H9 (cell line): Measurements from ENCODE around the gene STAB1. TPM values are rescaled to one million over a fixed set of nuclear protein-coding genes. Genes with fewer than 3 reads are reported as not detected.

ENCODE experiments used
- DNase-seq: peaks from one replicate; pipeline ENCODE4 v3.0.0-alpha.2; 2017
- H2AFZ ChIP-seq: one replicate; pipeline ENCODE4 v1.6.1; 2013; ENCODE audit warnings: mild to moderate bottlenecking, low read length, control low read depth, moderate library complexity
- H2AK5ac ChIP-seq: 2 replicates; pipeline ENCODE4 v1.6.1; 2013; ENCODE audit warnings: low read length, control low read depth, mixed read lengths; ENCODE audit not compliant: insufficient read length
- H2BK120ac ChIP-seq: one replicate; pipeline ENCODE4 v1.6.1; 2013; ENCODE audit warnings: low read depth, mild to moderate bottlenecking, low read length, control low read depth, inconsistent platforms; ENCODE audit not compliant: poor library complexity, severe bottlenecking
- H2BK12ac ChIP-seq: 2 replicates; pipeline ENCODE4 v1.6.1; 2013; ENCODE audit warnings: low read length, control low read depth, mixed read lengths, low read depth; ENCODE audit not compliant: insufficient read length
- H2BK15ac ChIP-seq: 2 replicates; pipeline ENCODE4 v1.6.1; 2013; ENCODE audit warnings: low read depth, low read length, control low read depth
- H2BK20ac ChIP-seq: one replicate; pipeline ENCODE4 v1.6.1; 2013; ENCODE audit warnings: low read depth, mild to moderate bottlenecking, low read length, control low read depth, inconsistent platforms; ENCODE audit not compliant: poor library complexity, severe bottlenecking
- H2BK5ac ChIP-seq: 2 replicates; pipeline ENCODE4 v1.6.1; 2013; ENCODE audit warnings: low read length, control low read depth, mixed read lengths; ENCODE audit not compliant: insufficient read length
- H3K14ac ChIP-seq: 2 replicates; pipeline ENCODE4 v1.6.1; 2013; ENCODE audit warnings: low read length, control low read depth; ENCODE audit not compliant: insufficient read depth
- H3K18ac ChIP-seq: 2 replicates; pipeline ENCODE4 v1.6.1; 2013; ENCODE audit warnings: low read depth, mild to moderate bottlenecking, mixed read lengths, low read length, control low read depth; ENCODE audit not compliant: insufficient read length
- H3K23ac ChIP-seq: 2 replicates; pipeline ENCODE4 v1.6.1; 2013; ENCODE audit warnings: low read length, control low read depth, mixed read lengths, low read depth; ENCODE audit not compliant: insufficient read length
- H3K23me2 ChIP-seq: 2 replicates; pipeline ENCODE4 v1.6.1; 2013; ENCODE audit warnings: low read depth, mild to moderate bottlenecking, mixed read lengths, low read length, control low read depth; ENCODE audit not compliant: insufficient read length, poor library complexity, severe bottlenecking
- H3K27ac ChIP-seq: 2 replicates; pipeline ENCODE4 v1.5.1; 2013; ENCODE audit warnings: low read length, control low read depth, mixed read lengths, low read depth; ENCODE audit not compliant: insufficient read length
- H3K27me3 ChIP-seq: 2 replicates; pipeline ENCODE4 v1.6.1; 2013; ENCODE audit warnings: low read length, control low read depth, inconsistent platforms; ENCODE audit not compliant: insufficient read depth
- H3K4ac ChIP-seq: 2 replicates; pipeline ENCODE4 v1.6.1; 2013; ENCODE audit warnings: low read depth, mild to moderate bottlenecking, control low read depth, inconsistent platforms, low read length, moderate library complexity
- H3K4me1 ChIP-seq: 2 replicates; pipeline ENCODE4 v1.6.1; 2013; ENCODE audit warnings: low read length, control low read depth, inconsistent platforms; ENCODE audit not compliant: insufficient read depth
- H3K4me2 ChIP-seq: 2 replicates; pipeline ENCODE4 v1.6.1; 2013; ENCODE audit warnings: low read length, control low read depth, mixed read lengths; ENCODE audit not compliant: insufficient read length, insufficient read depth
- H3K56ac ChIP-seq: 2 replicates; pipeline ENCODE4 v1.6.1; 2013; ENCODE audit warnings: low read depth, mild to moderate bottlenecking, mixed read lengths, low read length, control low read depth; ENCODE audit not compliant: insufficient read length
- H3K79me1 ChIP-seq: 2 replicates; pipeline ENCODE4 v1.6.1; 2013; ENCODE audit warnings: low read depth, mild to moderate bottlenecking, moderate library complexity, low read length, control low read depth, inconsistent platforms; ENCODE audit not compliant: insufficient read depth, poor library complexity, severe bottlenecking
- H3K79me2 ChIP-seq: 2 replicates; pipeline ENCODE4 v1.6.1; 2013; ENCODE audit warnings: low read length, control low read depth, inconsistent platforms; ENCODE audit not compliant: insufficient read depth
- H3K9ac ChIP-seq: 2 replicates; pipeline ENCODE4 v1.6.1; 2013; ENCODE audit warnings: low read length, control low read depth, mixed read lengths; ENCODE audit not compliant: insufficient read length; ENCODE audit errors: extremely low read depth
- H3K9me3 ChIP-seq: one replicate; pipeline ENCODE4 v1.6.1; 2013; ENCODE audit warnings: low read depth, low read length, inconsistent platforms; ENCODE audit not compliant: control insufficient read depth
- H3T11ph ChIP-seq: one replicate; pipeline ENCODE4 v1.6.1; 2013; ENCODE audit warnings: mild to moderate bottlenecking, low read length, control low read depth, inconsistent platforms
- H4K20me1 ChIP-seq: one replicate; pipeline ENCODE4 v1.6.1; 2013; ENCODE audit not compliant: control insufficient read depth, insufficient read length, insufficient read depth
- H4K5ac ChIP-seq: 2 replicates; pipeline ENCODE4 v1.6.1; 2013; ENCODE audit warnings: low read depth, mild to moderate bottlenecking, mixed read lengths, low read length, control low read depth; ENCODE audit not compliant: insufficient read length
- H4K8ac ChIP-seq: replicated peaks from 2 replicates; pipeline ENCODE4 v1.6.1; 2013; ENCODE audit warnings: low read length, control low read depth, mixed read lengths, low read depth; ENCODE audit not compliant: insufficient read length
- H4K91ac ChIP-seq: 2 replicates; pipeline ENCODE4 v1.6.1; 2013; ENCODE audit warnings: low read depth, mild to moderate bottlenecking, moderate library complexity, mixed read lengths, low read length, control low read depth; ENCODE audit not compliant: insufficient read length
- H3K27ac Mint-ChIP-seq, 3 experiments: 2 replicates in 2 of 3; 3 replicates in 1 of 3; pipeline ENCODE4 v1.8.0; 2020 to 2021; ENCODE audit warnings: mixed read lengths in 3 of 3, mild to moderate bottlenecking in 1 of 3, moderate library complexity in 1 of 3
- H3K27me3 Mint-ChIP-seq: 2 replicates; pipeline ENCODE4 v1.8.0; 2021; ENCODE audit warnings: low read depth, mild to moderate bottlenecking, moderate library complexity, mixed read lengths
- H3K36me3 Mint-ChIP-seq, 3 experiments: 2 replicates in 2 of 3; 3 replicates in 1 of 3; pipeline ENCODE4 v1.8.0; 2020 to 2021; ENCODE audit warnings: low read depth in 3 of 3, mixed read lengths in 3 of 3; ENCODE audit not compliant: insufficient read depth in 1 of 3
- H3K4me1 Mint-ChIP-seq, 2 experiments: 2 replicates each; pipeline ENCODE4 v1.8.0; 2020; ENCODE audit warnings: mixed read lengths in 2 of 2
- H3K4me3 Mint-ChIP-seq, 2 experiments: 2 replicates in 1 of 2; 3 replicates in 1 of 2; pipeline ENCODE4 v1.8.0; 2020 to 2021; ENCODE audit warnings: mild to moderate bottlenecking in 2 of 2, mixed read lengths in 2 of 2, moderate library complexity in 1 of 2
- H3K9me3 Mint-ChIP-seq, 2 experiments: 2 replicates in 1 of 2; 3 replicates in 1 of 2; pipeline ENCODE4 v1.8.0; 2020; ENCODE audit warnings: mild to moderate bottlenecking in 2 of 2, mixed read lengths in 2 of 2, moderate library complexity in 1 of 2
- CTCF ChIP-seq: fragments of 200-600 bp; sonication (generic); conservative IDR thresholded peaks from 3 replicates; pipeline ENCODE4 v1.8.0; 2021; ENCODE audit warnings: antibody characterized with exemption, mild to moderate bottlenecking
- WGBS: extraction: QIAGEN DNeasy Blood & Tissue Kit; methylation state at CpG from one replicate; pipeline ENCODE4 v1.1.7; 2013; ENCODE audit warnings: missing lambda C conversion rate, low lambda C conversion rate, mixed read lengths; ENCODE audit not compliant: insufficient read length; ENCODE audit errors: extremely low coverage; 5-methylcytosine and 5-hydroxymethylcytosine counted together
- total RNA-seq: library from RNA; stranded (reverse); gene quantifications from 2 replicates; pipeline ENCODE4 v1.2.1, GENCODE V29; 2021

Gene STAB1
- total RNA-seq, 1 experiment from 2014 or later: 1.5 TPM

GRCh38 chr3:52446042-52446441, 49.1 kb upstream of the STAB1 start:
- no CpG with 5 or more reads among the region's 4 CpGs for WGBS
- Histone ChIP-seq H3T11ph (no peak overlapping the region), H3K23me2 (no peaks in the 10 kb centered on the region), H3K23ac (no peak overlapping the region), H2AK5ac (no peak overlapping the region), H3K4me2 (no peak overlapping the region), H3K27me3 (no peaks in the 10 kb centered on the region), H2BK5ac (no peak overlapping the region), H4K8ac (no peak overlapping the region), H3K9me3 (no peaks in the 10 kb centered on the region), H3K79me1 (no peaks in the 10 kb centered on the region), H2BK15ac (no peak overlapping the region), H2AFZ (no peak overlapping the region), H4K5ac (no peak overlapping the region), H2BK20ac (no peak overlapping the region), H3K79me2 (no peaks in the 10 kb centered on the region), H3K9ac (no peak overlapping the region), H3K4ac (no peak overlapping the region), H4K91ac (no peak overlapping the region), H4K20me1 (no peaks in the 10 kb centered on the region), H2BK12ac (no peak overlapping the region), H3K14ac (no peak overlapping the region), H2BK120ac (no peak overlapping the region), H3K27ac (no peak overlapping the region), H3K56ac (no peak overlapping the region), H3K4me1 (no peaks in the 10 kb centered on the region; the same call in 1 of the 2 replicates), H3K18ac (no peak overlapping the region)
- Mint-ChIP-seq H3K4me3 (no peak overlapping the region), H3K27me3 (peaks cover 6% of the 10 kb centered on the region), H3K36me3 (no peaks in the 10 kb centered on the region; a peak in 1 of 7 replicates), H3K27ac (no peak overlapping the region), H3K4me1 (peaks cover 21 to 24% of the 10 kb centered on the region in 2 experiments), H3K9me3 (no peaks in the 10 kb centered on the region)
- peak; percentile 32 for DNase-seq
- no peak for TF ChIP-seq CTCF
